Fibroblast of the aortic adventitia (primary cell): ENCODE results near the gene HMGCS1. TPM values are rescaled to one million over a fixed set of nuclear protein-coding genes. Genes with fewer than 3 reads are reported as not detected.

Experiments
- DNase-seq: peaks from one replicate; pipeline ENCODE4 v3.0.0-alpha.2; 2010; ENCODE audit warnings: low read depth
- H3K4me3 ChIP-seq: 2 replicates; pipeline ENCODE4 v1.5.1; 2011; ENCODE audit warnings: low read depth, mild to moderate bottlenecking, control low read depth, low read length, moderate library complexity
- CTCF ChIP-seq: IDR thresholded peaks from 2 replicates; pipeline ENCODE4 v1.5.1; 2011; ENCODE audit warnings: mild to moderate bottlenecking, low read length, control low read depth, inconsistent platforms; ENCODE audit not compliant: insufficient read depth
- total RNA-seq: library from RNA; depleted of rRNA; stranded (reverse); fragments of >200 nt; gene quantifications from 2 replicates; pipeline ENCODE4 v1.2.3, GENCODE V29; 2012; ENCODE audit warnings: low replicate concordance

The HMGCS1 gene
- total RNA-seq, 1 donor: 37.6 TPM

DNA sequence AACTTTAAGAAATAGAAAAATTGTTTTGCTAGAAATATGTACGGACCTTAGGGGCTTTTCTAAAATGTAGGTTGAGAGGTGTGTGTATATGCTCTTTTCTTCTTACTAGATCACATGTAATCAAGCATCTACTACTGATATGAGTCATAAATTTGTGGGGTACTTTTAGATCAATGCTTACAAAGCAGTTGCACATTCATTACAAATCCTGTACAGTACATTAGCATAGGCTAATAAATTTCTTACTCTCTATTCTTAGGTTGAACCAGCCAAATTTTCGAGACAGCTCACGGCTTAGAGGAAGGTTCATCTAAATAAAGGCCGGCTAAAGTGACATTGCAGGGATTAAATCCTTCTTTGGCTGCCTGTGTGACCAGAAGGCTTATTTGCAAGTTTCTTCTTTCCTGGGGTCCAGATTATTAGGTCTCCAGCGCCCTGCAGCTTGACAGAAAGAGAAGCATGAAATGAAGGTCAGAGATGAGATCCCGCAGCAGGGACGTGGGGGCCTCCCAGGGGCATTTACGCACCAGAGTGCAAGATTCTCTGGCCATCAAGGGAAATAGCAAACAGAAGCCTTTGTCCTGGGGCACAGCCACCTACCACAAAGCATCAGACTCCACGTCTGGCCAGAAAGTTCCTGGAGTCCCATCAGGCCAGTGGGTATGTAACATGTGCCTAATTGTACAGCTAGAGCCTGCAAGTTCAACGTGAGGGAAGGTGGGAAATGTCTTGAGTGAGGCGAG, 68.2 kb downstream of the HMGCS1 start:
- H3K4me3 ChIP-seq: no peak overlapping the region
- no peak for TF ChIP-seq CTCF
- DNase-seq: no peak

GRCh38 chr5:43243270-43243669, 69.9 kb downstream of the HMGCS1 start:
- TF ChIP-seq CTCF: no peak
- no peak overlapping the region for H3K4me3 ChIP-seq
- DNase-seq: no peak

DNA sequence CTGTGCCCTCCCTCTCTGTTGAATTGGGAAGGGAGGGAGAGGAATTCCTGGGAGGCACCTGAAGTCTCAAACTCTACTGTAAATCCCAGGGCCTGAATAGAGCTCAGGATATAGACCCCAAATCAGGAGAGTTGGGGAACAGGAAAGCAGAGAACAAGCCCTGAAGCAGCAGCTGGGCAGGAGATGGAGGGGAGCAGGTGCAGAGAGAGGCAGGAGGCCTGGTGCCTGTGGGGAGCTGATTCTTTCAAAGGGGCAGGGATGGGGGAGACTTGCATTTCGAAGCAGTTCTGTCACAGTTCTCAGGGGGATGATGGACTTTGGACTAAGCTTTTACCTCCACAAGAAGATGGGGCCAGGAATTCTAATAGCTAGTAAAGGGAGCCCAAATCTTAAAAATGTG, 71.0 kb downstream of the HMGCS1 start:
- H3K4me3 ChIP-seq: no peak overlapping the region
- no peak for TF ChIP-seq CTCF
- no peak for DNase-seq

Other genes with a start within 250 kb of the HMGCS1 start
- 42.3 and 43.7 TPM in 2 replicates for gene ZNF131, start 192.5 kb downstream of the HMGCS1 start, total RNA-seq
- gene NIM1K, start 121.2 kb downstream of the HMGCS1 start, total RNA-seq: 0.65 and 1.9 TPM in 2 replicates
- gene CCL28, start 99.0 kb upstream of the HMGCS1 start, total RNA-seq: 5.1 and 5.6 TPM in 2 replicates
- 9.6 and 35.8 TPM in 2 replicates for gene TMEM267, start 170.5 kb upstream of the HMGCS1 start, total RNA-seq
- gene C5orf34, start 201.7 kb upstream of the HMGCS1 start, total RNA-seq: 2.2 and 10.4 TPM in 2 replicates
- 81.2 and 113 TPM in 2 replicates for gene PAIP1, start 243.7 kb upstream of the HMGCS1 start, total RNA-seq